ENCODE measurements around the gene ALDH2. TPM values are rescaled to one million over a fixed set of nuclear protein-coding genes. Genes with fewer than 3 reads are reported as not detected.

ALDH2 gene
- total RNA-seq, 3 donors from 2014 or later (not counting 1 experiment from before 2014, with no cell fraction given) = 2.6 to 8.2 (median 3.8) TPM

- Mint-ChIP-seq H3K9me3 (no peaks in the 10 kb centered on the region), H3K27me3 (ENCODE audit: low read depth in 2 of 2) (no peaks in the 10 kb centered on the region), H3K4me3 (peak overlapping the region; percentile 94), H3K36me3 (no peaks in the 10 kb centered on the region), H3K4me1 (peaks cover 39 to 44% of the 10 kb centered on the region in 2 donors), H3K27ac (peak overlapping the region; percentile 98 to 99)
- Histone ChIP-seq H3K27me3 (ENCODE audit: control insufficient read depth, insufficient read depth, low read length) (no peaks in the 10 kb centered on the region), H3K4me3 (ENCODE audit: low read length) (peak overlapping the region; percentile 71), H3K9me3 (ENCODE audit: control insufficient read depth, insufficient read depth, low read length) (no peaks in the 10 kb centered on the region), H3K36me3 (ENCODE audit: control insufficient read depth, insufficient read depth, low read length) (peaks cover 9% of the 10 kb centered on the region), H3K27ac (ENCODE audit: low read length) (peak overlapping the region; percentile 85), H3K4me1 (ENCODE audit: control insufficient read depth, insufficient read depth, low read length) (peaks cover 33% of the 10 kb centered on the region)
- intact Hi-C loops (cut with micrococcal nuclease) = no loop called here
- 0% methylated on average over 13 of the region's 13 CpGs for WGBS (ENCODE audit: insufficient coverage)
- ATAC-seq = no peak
- no peak for TF ChIP-seq CTCF (IDR thresholded peaks at IDR 0.05)
- DNase-seq = no peak
These were observed 74.6 kb downstream of the ALDH2 start for GRCh38 chr12:111841236-111841749.

GRCh38 chr12:111841750-111842555 is 75.2 kb downstream of the ALDH2 start, which contains the start of gene MAPKAPK5:
Gene MAPKAPK5, plus strand, starts transcription at chr12:111842228. Its CDS starts 506 bp downstream, at chr12:111842734.
- intact Hi-C loops (cut with micrococcal nuclease) = no loop called here
- peak; percentile 99 for DNase-seq
- WGBS (ENCODE audit: insufficient coverage) = under 1% methylated on average over 84 of the region's 84 CpGs
- TF ChIP-seq CTCF (IDR thresholded peaks at IDR 0.05) = no peak
- Mint-ChIP-seq H3K36me3 (no peaks in the 10 kb centered on the region), H3K4me1 (peaks cover 43 to 44% of the 10 kb centered on the region in 2 donors), H3K9me3 (no peaks in the 10 kb centered on the region), H3K27ac (peak within 1 kb of the TSS; percentile 98 to 99), H3K4me3 (peak within 1 kb of the TSS; percentile 94), H3K27me3 (ENCODE audit: low read depth in 2 of 2) (no peaks in the 10 kb centered on the region)
- Histone ChIP-seq H3K27ac (ENCODE audit: low read length) (peak within 1 kb of the TSS; percentile 85), H3K36me3 (ENCODE audit: control insufficient read depth, insufficient read depth, low read length) (peaks cover 9% of the 10 kb centered on the region), H3K4me1 (ENCODE audit: control insufficient read depth, insufficient read depth, low read length) (peaks cover 33% of the 10 kb centered on the region), H3K9me3 (ENCODE audit: control insufficient read depth, insufficient read depth, low read length) (no peaks in the 10 kb centered on the region), H3K4me3 (ENCODE audit: low read length) (peak within 1 kb of the TSS; percentile 71), H3K27me3 (ENCODE audit: control insufficient read depth, insufficient read depth, low read length) (no peaks in the 10 kb centered on the region)
- ATAC-seq = peak; percentile 87 to 95 (median 92)

GRCh38 chr12:111842556-111843396 is 76.0 kb downstream of the ALDH2 start:
- Histone ChIP-seq H3K9me3 (ENCODE audit: control insufficient read depth, insufficient read depth, low read length) (no peaks in the 10 kb centered on the region), H3K27me3 (ENCODE audit: control insufficient read depth, insufficient read depth, low read length) (no peaks in the 10 kb centered on the region), H3K4me1 (ENCODE audit: control insufficient read depth, insufficient read depth, low read length) (peaks cover 33% of the 10 kb centered on the region), H3K36me3 (ENCODE audit: control insufficient read depth, insufficient read depth, low read length) (peaks cover 9% of the 10 kb centered on the region), H3K27ac (ENCODE audit: low read length) (peak overlapping the region; percentile 85), H3K4me3 (ENCODE audit: low read length) (peak overlapping the region; percentile 71)
- Mint-ChIP-seq H3K4me3 (peak overlapping the region; percentile 91), H3K36me3 (no peaks in the 10 kb centered on the region), H3K9me3 (no peaks in the 10 kb centered on the region), H3K27me3 (ENCODE audit: low read depth in 2 of 2) (no peaks in the 10 kb centered on the region), H3K27ac (peak overlapping the region; percentile 90 to 99), H3K4me1 (peaks cover 51 to 52% of the 10 kb centered on the region in 2 donors)
- DNase-seq (peak in 1 of 2 donors; percentile 53), ATAC-seq (peak; percentile 14 to 24 (median 16))
- 4% methylated on average over 42 of the region's 44 CpGs for WGBS (ENCODE audit: insufficient coverage)
- TF ChIP-seq CTCF (IDR thresholded peaks at IDR 0.05) = no peak
- intact Hi-C loops (cut with micrococcal nuclease) = no loop called here
